K562 (cell line): ENCODE measurements around the gene BCAS2. TPM values are rescaled to one million over a fixed set of nuclear protein-coding genes. Genes with fewer than 3 reads are reported as not detected.

Experiments used
- ATAC-seq: fragments of 200-7000 bp; cut with Tn5 transposase; 3 replicates; pipeline ENCODE4 v1.9.1; 2020; ENCODE audit warnings: moderate library complexity
- BruUV-seq: library from RNA; stranded (reverse); fragments of 400-500 nt; replicated peaks from 2 replicates; lab custom pipeline; 2021; lab: Mats Ljungman, UMichigan
- CTCF ChIA-PET: fragments of 300-600 bp; formaldehyde crosslinking; extraction: SDS; loops from one replicate; lab custom pipeline; 2021; ENCODE audit warnings: low intra/inter-chr PET ratio; lab: Yijun Ruan, JAX
- POLR2A ChIA-PET: fragments of 300-600, 350-650 bp; sonication (Branson Sonifier 250); formaldehyde crosslinking; extraction: SDS; loops from one replicate; lab custom pipeline; 2021; ENCODE audit warnings: antibody characterized with exemption, inconsistent platforms; lab: Yijun Ruan, JAX
- DNase-seq, 4 experiments: peaks; one replicate each; pipeline versions ENCODE4 v3.0.0 to v3.0.0-alpha.2; 2011 to 2018; ENCODE audit warnings: low spot score in 3 of 4, mixed read lengths in 3 of 4; ENCODE audit errors: extremely low read depth in 1 of 4
- FAIRE-seq: peaks from 2 replicates; lab custom pipeline; 2011; peaks lifted over from hg19 to GRCh38; lab: Jason Lieb, UNC
- H2AFZ ChIP-seq: 2 replicates; pipeline ENCODE4 v1.6.0; 2011; ENCODE audit warnings: low read depth, low read length, control low read depth, inconsistent platforms
- H3K27ac ChIP-seq: fragments of 200-600 bp; 3 replicates; pipeline ENCODE4 v1.8.0; 2011; ENCODE audit warnings: low read depth, mild to moderate bottlenecking, control low read depth, inconsistent platforms, low read length, moderate library complexity, mixed read lengths; ENCODE audit errors: extremely low read depth
- H3K27me3 ChIP-seq, 2 experiments: fragments of 300-600 bp in 1 of 2; 2 replicates in 1 of 2; 3 replicates in 1 of 2; pipeline versions ENCODE4 v1.6.0 to v1.8.0; 2011; ENCODE audit warnings: inconsistent platforms in 2 of 2, low read length in 2 of 2, mild to moderate bottlenecking in 1 of 2, mixed read lengths in 1 of 2, moderate library complexity in 1 of 2; ENCODE audit not compliant: control insufficient read depth in 2 of 2, insufficient read depth in 2 of 2
- H3K36me3 ChIP-seq: fragments of 300-600 bp; 3 replicates; pipeline ENCODE4 v1.8.0; 2011; ENCODE audit warnings: mild to moderate bottlenecking, low read length, inconsistent platforms; ENCODE audit not compliant: control insufficient read depth, insufficient read depth
- H3K4me1 ChIP-seq, 2 experiments: fragments of 200-600 bp in 1 of 2; replicated peaks in 1 of 2; 2 replicates in 1 of 2; 3 replicates in 1 of 2; pipeline versions ENCODE4 v1.5.1 to v1.8.0; 2011; ENCODE audit warnings: inconsistent platforms in 2 of 2, low read length in 2 of 2, mild to moderate bottlenecking in 1 of 2, mixed read lengths in 1 of 2, moderate library complexity in 1 of 2; ENCODE audit not compliant: control insufficient read depth in 2 of 2, insufficient read depth in 2 of 2
- H3K4me2 ChIP-seq: 2 replicates; pipeline ENCODE4 v1.6.1; 2011; ENCODE audit warnings: low read length, control low read depth, inconsistent platforms, mixed read lengths; ENCODE audit not compliant: insufficient read depth
- H3K4me3 ChIP-seq: fragments of 200-600 bp; sonication (generic), shearing (Covaris generic); 2 replicates; pipeline ENCODE4 v1.5.1; 2016; ENCODE audit warnings: control low read depth, inconsistent platforms
- H3K79me2 ChIP-seq: fragments of 200-600 bp; 3 replicates; pipeline ENCODE4 v1.8.0; 2011; ENCODE audit warnings: low read length, inconsistent platforms; ENCODE audit not compliant: control insufficient read depth, insufficient read depth
- H3K9ac ChIP-seq, 2 experiments: 2 replicates each; pipeline versions ENCODE4 v1.6.0 to v1.6.1; 2011; ENCODE audit warnings: low read depth in 2 of 2, low read length in 2 of 2, control low read depth in 1 of 2, inconsistent platforms in 1 of 2, mild to moderate bottlenecking in 1 of 2, mixed read lengths in 1 of 2; ENCODE audit not compliant: insufficient read depth in 1 of 2
- H3K9me1 ChIP-seq: one replicate; pipeline ENCODE4 v1.6.0; 2011; ENCODE audit warnings: inconsistent platforms, mild to moderate bottlenecking, low read length, moderate library complexity; ENCODE audit not compliant: control insufficient read depth, insufficient read depth
- H3K9me3 ChIP-seq: replicated peaks from 2 replicates; pipeline ENCODE4 v1.5.1; 2011; ENCODE audit warnings: low read depth, low read length, inconsistent platforms; ENCODE audit not compliant: control insufficient read depth, insufficient read depth
- H4K20me1 ChIP-seq: replicated peaks from 2 replicates; pipeline ENCODE4 v1.6.1; 2011; ENCODE audit warnings: low read length, inconsistent platforms, mixed read lengths; ENCODE audit not compliant: control insufficient read depth, insufficient read depth
- NFIX ChIP-seq: fragments of 250-450 bp; sonication (Bioruptor Pico); IDR thresholded peaks from 2 replicates; pipeline ENCODE4 v1.4.0; 2020; ENCODE audit warnings: low read depth, mild to moderate bottlenecking, moderate library complexity
- PHF20 ChIP-seq: fragments of 450-650 bp; IDR thresholded peaks from 2 replicates; pipeline ENCODE4 v1.6.1; 2018; ENCODE audit not compliant: partially characterized antibody
- TAF9B ChIP-seq: fragments of 450-650 bp; IDR thresholded peaks from 2 replicates; pipeline ENCODE4 v1.6.1; 2018; ENCODE audit warnings: mild to moderate bottlenecking; ENCODE audit not compliant: partially characterized antibody
- TEAD2 ChIP-seq: fragments of 450-650 bp; IDR thresholded peaks from 2 replicates; pipeline ENCODE4 v1.6.1; 2016; ENCODE audit warnings: missing genetic modification characterization, control low read depth, missing compliant biosample characterization
- WGBS: fragments of 100-300 bp; shearing (Covaris generic); methylation state at CpG from one replicate; pipeline ENCODE4 v1.1.6; 2016; ENCODE audit warnings: low coverage, mixed read lengths; ENCODE audit not compliant: insufficient coverage; ENCODE audit errors: missing lambda C conversion rate; 5-methylcytosine and 5-hydroxymethylcytosine counted together
- in situ Hi-C: fragments of 300-500 bp; cut with MboI; formaldehyde crosslinking; loops from 4 replicates; pipeline ENCODE4 v1.15.0; 2018; ENCODE audit warnings: inconsistent platforms, mixed read lengths
- intact Hi-C: fragments of 100-400 bp; cut with micrococcal nuclease; formaldehyde crosslinking; loops from 2 replicates; pipeline ENCODE4 v1.14.2; 2022
- polyA plus RNA-seq, 8 experiments: library from polyadenylated mRNA; depleted of rRNA in 4 of 8; stranded (reverse) in 5 of 8; unstranded in 3 of 8; fragments of >200 nt; fragmentation: Nextera tagmentation in 2 of 8; fragmentation: Illumina TruSeq in 1 of 8; extraction: Ambion mirVana in 2 of 8; extraction: Trizol in 1 of 8; gene quantifications; 2 replicates each; pipeline versions ENCODE4 v1.2.1 to v1.2.3, GENCODE V29; 2011 to 2014; ENCODE audit warnings: inconsistent platforms in 1 of 8, missing spikeins in 1 of 8
- total RNA-seq, 7 experiments: library from RNA; depleted of rRNA in 6 of 7; stranded (reverse); fragments of >200 nt in 6 of 7; fragmentation: Illumina TruSeq in 2 of 7; extraction: Trizol in 2 of 7; gene quantifications; 2 replicates each; pipeline versions ENCODE4 v1.2.1 to v1.2.3, GENCODE V29; 2011 to 2021; ENCODE audit warnings: low replicate concordance in 1 of 7

Gene BCAS2
- total and polyA plus RNA-seq, 9 of the 15 experiments (the other 6 are each of a cell fraction or from before 2014, with no cell fraction given), result 59.3 to 183 (median 81.1) TPM

DNA sequence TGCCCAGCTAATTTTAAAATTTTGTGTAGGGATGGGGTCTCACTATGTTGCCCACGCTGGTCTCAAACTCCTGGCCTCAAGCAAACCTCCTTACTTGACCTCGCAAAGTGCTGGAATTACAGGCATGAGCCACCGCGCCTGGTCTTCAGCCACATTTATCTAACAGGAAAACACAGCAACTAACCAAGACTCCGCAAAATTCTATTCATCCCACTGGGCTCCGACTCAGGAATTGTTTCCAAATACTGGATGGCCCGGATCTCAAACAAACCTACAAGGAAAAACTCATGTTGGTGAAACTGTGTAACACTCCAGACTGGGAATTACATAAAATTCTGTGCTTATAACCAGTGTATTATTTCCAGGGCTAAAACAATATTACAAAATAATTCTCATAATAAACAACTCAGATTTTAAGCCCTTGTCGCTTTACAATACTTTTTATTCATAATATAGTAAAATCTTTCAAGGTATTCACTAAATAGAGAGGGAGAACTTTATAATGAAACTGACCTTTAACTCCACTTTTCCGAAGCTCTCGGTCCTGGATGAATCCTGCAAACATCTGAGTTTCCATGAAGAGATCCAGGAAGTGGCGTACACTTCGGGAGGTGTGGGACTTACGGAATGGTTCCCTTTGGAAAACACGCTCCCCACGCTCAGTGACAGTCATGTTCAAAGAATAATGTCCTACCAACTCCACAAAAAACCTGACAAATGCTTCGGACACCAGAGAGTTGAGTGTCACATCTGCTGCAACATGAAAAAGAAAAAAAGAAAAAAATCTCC is 6.0 kb upstream of the BCAS2 start:
- Histone ChIP-seq H3K27ac (no peak overlapping the region), H2AFZ (peak overlapping the region; percentile 51), H4K20me1 (no peaks in the 10 kb centered on the region), H3K4me2 (no peak overlapping the region; the same call in 1 of the 2 replicates), H3K4me1 (no peaks in the 10 kb centered on the region), H3K79me2 (no peaks in the 10 kb centered on the region), H3K9ac (no peak overlapping the region)
- FAIRE-seq, result peak; percentile 32
- no peak for DNase-seq
- no peak; the same call in 2 of the 3 replicates for ATAC-seq
- 51% methylated on average over 16 of the region's 16 CpGs for WGBS
- intact Hi-C loops, result no loop called here
- TF ChIP-seq PHF20 (no peak), TAF9B (no peak), TEAD2 (tag) (no peak), NFIX (CRISPR knock-in tag) (no peak)
- TF ChIP-seq, all 486 proteins: peak for 0
- no TSS peak for BruUV-seq
- in situ Hi-C loops, result no loop called here
- H3K27me3 ChIP-seq, result 0 out of 5 replicates have a peak, but pooled peaks cover 3 to 4% of the 10 kb centered on the region in 2 experiments
- POLR2A ChIA-PET, result interaction anchor here (1.0 kb wide), 2 partner anchors 14 to 17 kb away, joined by 3 to 4 read pairs; no protein-coding TSS in a partner anchor
- no peak overlapping the region for H3K4me3 ChIP-seq
- no peaks in the 10 kb centered on the region for H3K9me1 ChIP-seq
- peaks cover 1% of the 10 kb centered on the region; the same call in 1 of the 2 replicates for H3K9me3 ChIP-seq
- no peaks in the 10 kb centered on the region for H3K36me3 ChIP-seq
- CTCF ChIA-PET, result no interaction called here
